GM12878 (cell line): ENCODE measurements around the gene TMEM212. TPM values are rescaled to one million over a fixed set of nuclear protein-coding genes. Genes with fewer than 3 reads are reported as not detected.

Source experiments
- ATAC-seq: fragments of 200-7000 bp; cut with Tn5 transposase; 3 replicates; pipeline ENCODE4 v1.9.1; 2020; ENCODE audit warnings: mild to moderate bottlenecking, moderate library complexity
- BruUV-seq: library from RNA; stranded (reverse); fragments of 400-500 nt; replicated peaks from 2 replicates; lab custom pipeline; 2021; lab: Mats Ljungman, UMichigan
- CTCF ChIA-PET: fragments of 300-600 bp; sonication (Branson Sonifier 250); formaldehyde crosslinking; extraction: SDS; loops from one replicate; lab custom pipeline; 2021; ENCODE audit warnings: inconsistent platforms; lab: Yijun Ruan, JAX
- POLR2A ChIA-PET: fragments of 350-600 bp; formaldehyde crosslinking; extraction: SDS; loops from one replicate; lab custom pipeline; 2021; ENCODE audit warnings: inconsistent platforms; lab: Charles Lee
- RAD21 ChIA-PET: fragments of 300-600 bp; sonication (Branson Sonifier 250); formaldehyde crosslinking; loops from one replicate; lab custom pipeline; 2023; ENCODE audit warnings: antibody characterized with exemption; ENCODE audit not compliant: unreplicated experiment; lab: Charles Lee
- SMC1A ChIA-PET: fragments of 300-600 bp; sonication (Branson Sonifier 250); formaldehyde crosslinking; loops from one replicate; lab custom pipeline; 2023; ENCODE audit not compliant: unreplicated experiment, uncharacterized antibody; lab: Charles Lee
- DNase-seq: peaks from one replicate; pipeline ENCODE4 v3.0.0-alpha.2; 2011; ENCODE audit warnings: low read depth, low spot score
- FAIRE-seq: peaks from 3 replicates; lab custom pipeline; 2011; peaks lifted over from hg19 to GRCh38; lab: Jason Lieb, UNC
- H2AFZ ChIP-seq: 2 replicates; pipeline ENCODE4 v1.6.0; 2011; ENCODE audit warnings: low read depth, low read length, control low read depth; ENCODE audit not compliant: control insufficient read depth
- H3K27ac ChIP-seq: 2 replicates; pipeline ENCODE4 v1.5.1; 2011; ENCODE audit warnings: control low read depth; ENCODE audit not compliant: control insufficient read depth, insufficient read depth
- H3K27me3 ChIP-seq, 2 experiments: replicated peaks in 1 of 2; 2 replicates each; pipeline versions ENCODE4 v1.6.0 to v1.6.1; 2011; ENCODE audit warnings: low read length in 1 of 2; ENCODE audit not compliant: control insufficient read depth in 2 of 2, insufficient read depth in 2 of 2
- H3K36me3 ChIP-seq, 2 experiments: 2 replicates each; pipeline ENCODE4 v1.5.1; 2011; ENCODE audit warnings: low read length in 1 of 2; ENCODE audit not compliant: control insufficient read depth in 2 of 2, insufficient read depth in 2 of 2
- H3K4me1 ChIP-seq: 2 replicates; pipeline ENCODE4 v1.6.1; 2011; ENCODE audit warnings: mild to moderate bottlenecking, low read length, moderate library complexity, mixed read lengths; ENCODE audit not compliant: control insufficient read depth, insufficient read depth
- H3K4me2 ChIP-seq: 2 replicates; pipeline ENCODE4 v1.6.0; 2011; ENCODE audit warnings: control low read depth; ENCODE audit not compliant: control insufficient read depth, insufficient read depth
- H3K4me3 ChIP-seq: fragments of 200-600 bp; sonication (generic); 2 replicates; pipeline ENCODE4 v1.5.1; 2016
- H3K79me2 ChIP-seq: 2 replicates; pipeline ENCODE4 v1.6.0; 2011; ENCODE audit warnings: low read length; ENCODE audit not compliant: control insufficient read depth, insufficient read depth
- H3K9ac ChIP-seq: 2 replicates; pipeline ENCODE4 v1.8.0; 2011; ENCODE audit warnings: low read length, control low read depth, mixed read lengths; ENCODE audit not compliant: control insufficient read depth, insufficient read depth
- H3K9me3 ChIP-seq: replicated peaks from 3 replicates; pipeline ENCODE4 v1.5.1; 2011; ENCODE audit warnings: mild to moderate bottlenecking, low read length; ENCODE audit not compliant: control insufficient read depth, insufficient read depth
- H4K20me1 ChIP-seq: 2 replicates; pipeline ENCODE4 v1.6.0; 2011; ENCODE audit not compliant: control insufficient read depth, insufficient read depth
- FOXM1 ChIP-seq: IDR thresholded peaks from 2 replicates; pipeline ENCODE4 v1.6.1; 2012; ENCODE audit warnings: low read depth, mild to moderate bottlenecking, inconsistent platforms, low read length, moderate library complexity
- IKZF2 ChIP-seq, 2 experiments: fragments of 450-650 bp; IDR thresholded peaks; 2 replicates each; pipeline ENCODE4 v1.6.1; 2017; ENCODE audit warnings: mild to moderate bottlenecking in 2 of 2, moderate library complexity in 2 of 2
- MTA2 ChIP-seq: fragments of 450-650 bp; IDR thresholded peaks from 2 replicates; pipeline ENCODE4 v1.6.1; 2016; ENCODE audit warnings: low read depth, mild to moderate bottlenecking, moderate library complexity
- PAX8 ChIP-seq: fragments of 450-650 bp; IDR thresholded peaks from 2 replicates; pipeline ENCODE4 v1.6.1; 2017; ENCODE audit warnings: mild to moderate bottlenecking, moderate library complexity
- SIX5 ChIP-seq: IDR thresholded peaks from 2 replicates; pipeline ENCODE4 v1.6.1; 2011; ENCODE audit warnings: mild to moderate bottlenecking, low read depth, low read length, moderate library complexity; ENCODE audit not compliant: severe bottlenecking
- SP1 ChIP-seq: IDR thresholded peaks from one replicate; pipeline ENCODE4 v1.6.1; 2011; ENCODE audit warnings: low read depth, low read length
- SPI1 ChIP-seq: IDR thresholded peaks from 2 replicates; pipeline ENCODE4 v1.6.1; 2011; ENCODE audit warnings: low read depth, mild to moderate bottlenecking, low read length, moderate library complexity, borderline replicate concordance; ENCODE audit not compliant: insufficient read depth
- WGBS: methylation state at CpG from one replicate; pipeline ENCODE4 v1.1.6; 2016; ENCODE audit warnings: low lambda C conversion rate; ENCODE audit not compliant: insufficient replicate concordance, insufficient coverage; ENCODE audit errors: missing lambda C conversion rate; 5-methylcytosine and 5-hydroxymethylcytosine counted together
- in situ Hi-C: fragments of 300-500 bp; cut with MboI; formaldehyde crosslinking; loops from 9 replicates; pipeline ENCODE4 v1.14.3; 2018; ENCODE audit warnings: mixed read lengths
- intact Hi-C: fragments of 100-400 bp; cut with micrococcal nuclease; formaldehyde crosslinking; loops from one replicate; pipeline ENCODE4 v1.14.2; 2022; ENCODE audit not compliant: unreplicated experiment
- polyA plus RNA-seq, 11 experiments: library from polyadenylated mRNA; depleted of rRNA in 4 of 11; unstranded in 6 of 11; stranded (reverse) in 5 of 11; fragments of >200 nt; fragmentation: Nextera tagmentation in 4 of 11; fragmentation: Illumina TruSeq in 1 of 11; extraction: Ambion mirVana in 4 of 11; extraction: Trizol in 1 of 11; gene quantifications; 1 replicate in 1 of 11; 2 replicates in 10 of 11; pipeline versions ENCODE4 v1.2.1 to v1.2.3, GENCODE V29; 2011 to 2016; ENCODE audit warnings: inconsistent platforms in 2 of 11, missing spikeins in 2 of 11, low read depth in 1 of 11
- total RNA-seq, 4 experiments: library from RNA; depleted of rRNA in 3 of 4; stranded (reverse); fragments of >200 nt in 3 of 4; fragmentation: Illumina TruSeq in 1 of 4; extraction: Trizol in 1 of 4; gene quantifications; 2 replicates each; pipeline versions ENCODE4 v1.2.1 to v1.2.3, GENCODE V29; 2013 to 2021
- TF ChIP-seq, protein P1 (sequence below): fragments of 450-650 bp; IDR thresholded peaks from 2 replicates; pipeline ENCODE4 v1.6.1; 2017; ENCODE audit warnings: mild to moderate bottlenecking, moderate library complexity

Gene TMEM212
- total and polyA plus RNA-seq, 10 of the 15 experiments (the other 5 are each of a cell fraction or from before 2014, with no cell fraction given): not detected

DNA sequence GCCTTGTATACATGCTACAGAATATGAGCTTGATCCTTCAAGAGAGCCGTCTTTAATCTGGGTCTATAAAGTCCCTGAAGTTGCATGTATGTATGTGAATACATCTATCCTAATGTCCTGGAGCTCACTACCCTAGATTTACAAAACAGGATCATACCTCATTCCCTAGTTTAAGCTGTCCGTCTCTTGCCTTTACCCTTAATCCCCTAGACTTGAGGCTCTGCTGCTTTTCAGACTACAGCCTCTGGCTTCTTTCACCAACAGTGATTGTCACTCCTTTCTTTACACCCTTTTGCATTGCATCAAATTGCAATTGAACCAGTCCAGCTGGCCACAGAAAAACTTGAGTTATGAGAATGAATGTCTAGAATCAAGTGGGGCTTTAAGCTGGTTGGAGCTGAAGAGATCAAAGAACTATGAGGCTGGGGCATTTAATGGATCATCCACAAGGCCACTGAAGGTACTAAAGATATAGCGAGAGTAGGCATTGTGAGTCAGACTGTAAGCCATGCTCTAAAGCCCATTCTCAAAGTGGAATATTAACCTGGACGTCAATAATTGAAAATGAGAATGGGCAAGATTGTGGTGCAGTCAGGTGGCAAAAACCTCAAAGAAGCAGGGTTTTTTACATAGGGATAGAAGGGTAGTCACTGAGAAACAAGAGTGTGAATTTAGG, 20.6 kb upstream of the TMEM212 start (continued):
- TF ChIP-seq, protein P1, sequence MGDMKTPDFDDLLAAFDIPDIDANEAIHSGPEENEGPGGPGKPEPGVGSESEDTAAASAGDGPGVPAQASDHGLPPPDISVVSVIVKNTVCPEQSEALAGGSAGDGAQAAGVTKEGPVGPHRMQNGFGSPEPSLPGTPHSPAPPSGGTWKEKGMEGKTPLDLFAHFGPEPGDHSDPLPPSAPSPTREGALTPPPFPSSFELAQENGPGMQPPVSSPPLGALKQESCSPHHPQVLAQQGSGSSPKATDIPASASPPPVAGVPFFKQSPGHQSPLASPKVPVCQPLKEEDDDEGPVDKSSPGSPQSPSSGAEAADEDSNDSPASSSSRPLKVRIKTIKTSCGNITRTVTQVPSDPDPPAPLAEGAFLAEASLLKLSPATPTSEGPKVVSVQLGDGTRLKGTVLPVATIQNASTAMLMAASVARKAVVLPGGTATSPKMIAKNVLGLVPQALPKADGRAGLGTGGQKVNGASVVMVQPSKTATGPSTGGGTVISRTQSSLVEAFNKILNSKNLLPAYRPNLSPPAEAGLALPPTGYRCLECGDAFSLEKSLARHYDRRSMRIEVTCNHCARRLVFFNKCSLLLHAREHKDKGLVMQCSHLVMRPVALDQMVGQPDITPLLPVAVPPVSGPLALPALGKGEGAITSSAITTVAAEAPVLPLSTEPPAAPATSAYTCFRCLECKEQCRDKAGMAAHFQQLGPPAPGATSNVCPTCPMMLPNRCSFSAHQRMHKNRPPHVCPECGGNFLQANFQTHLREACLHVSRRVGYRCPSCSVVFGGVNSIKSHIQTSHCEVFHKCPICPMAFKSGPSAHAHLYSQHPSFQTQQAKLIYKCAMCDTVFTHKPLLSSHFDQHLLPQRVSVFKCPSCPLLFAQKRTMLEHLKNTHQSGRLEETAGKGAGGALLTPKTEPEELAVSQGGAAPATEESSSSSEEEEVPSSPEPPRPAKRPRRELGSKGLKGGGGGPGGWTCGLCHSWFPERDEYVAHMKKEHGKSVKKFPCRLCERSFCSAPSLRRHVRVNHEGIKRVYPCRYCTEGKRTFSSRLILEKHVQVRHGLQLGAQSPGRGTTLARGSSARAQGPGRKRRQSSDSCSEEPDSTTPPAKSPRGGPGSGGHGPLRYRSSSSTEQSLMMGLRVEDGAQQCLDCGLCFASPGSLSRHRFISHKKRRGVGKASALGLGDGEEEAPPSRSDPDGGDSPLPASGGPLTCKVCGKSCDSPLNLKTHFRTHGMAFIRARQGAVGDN: 0 out of 2 replicates have a peak, but pooled peaks have one; percentile 16
- TF ChIP-seq FOXM1 (no peak), SIX5 (no peak), MTA2 (peak; percentile 24; the same call in 1 of the 2 replicates), SP1 (no peak), IKZF2 (IDR thresholded peaks at IDR 0.05) (peak in 1 of 2 experiments; percentile 62; a peak in 2 of 4 replicates)
- TF ChIP-seq, all 136 proteins: peak for 9

DNA sequence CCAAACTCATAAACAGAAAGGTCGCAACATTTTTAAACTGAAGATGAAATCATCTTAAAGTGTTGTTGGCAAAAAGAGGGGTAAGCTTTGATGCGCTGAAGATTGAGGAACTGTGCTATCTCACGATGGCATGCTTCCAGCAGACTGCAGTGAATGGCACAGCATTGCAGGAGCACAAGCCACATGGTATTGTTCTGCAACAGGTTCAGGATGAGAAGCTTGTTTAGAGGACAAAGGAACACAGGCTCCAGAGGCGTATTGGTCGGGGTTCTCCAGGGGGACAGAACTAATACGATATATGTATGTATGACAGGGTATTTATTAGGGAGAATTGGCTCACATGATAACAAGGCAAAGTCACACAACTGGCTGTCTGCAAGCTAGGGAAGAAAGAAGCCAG, 19.0 kb upstream of the TMEM212 start:
- ChIA-PET RAD21 (interaction anchor here (0.9 to 1.8 kb wide), 3 partner anchors 10 to 51 kb away, joined by 3 to 6 read pairs (median 4); no protein-coding TSS in a partner anchor), SMC1A (interaction anchor here (0.6 to 4.4 kb wide), 7 partner anchors 9 to 177 kb away, joined by 3 to 35 read pairs (median 4); no protein-coding TSS in a partner anchor), POLR2A (interaction anchor here (1.9 to 2.2 kb wide), 2 partner anchors 12 to 22 kb away, joined by 5 to 8 read pairs; no protein-coding TSS in a partner anchor), CTCF (interaction anchor here (1.2 to 2.3 kb wide), 4 partner anchors 10 to 210 kb away, joined by 4 to 11 read pairs (median 5); no protein-coding TSS in a partner anchor)
- no peak for FAIRE-seq
- Histone ChIP-seq H3K9ac (no peak overlapping the region), H3K79me2 (no peaks in the 10 kb centered on the region), H3K4me2 (no peak overlapping the region), H3K27me3 (no peaks in the 10 kb centered on the region; a peak in 1 of 4 replicates), H3K36me3 (no peaks in the 10 kb centered on the region), H3K4me1 (no peaks in the 10 kb centered on the region), H3K4me3 (no peak overlapping the region), H4K20me1 (no peaks in the 10 kb centered on the region), H3K9me3 (no peaks in the 10 kb centered on the region), H2AFZ (no peak overlapping the region), H3K27ac (no peak overlapping the region)
- 46% methylated on average over 6 of the region's 6 CpGs for WGBS
- in situ Hi-C loops: no loop called here
- TF ChIP-seq SPI1 (peak; percentile 18; the same call in 1 of the 2 replicates), PAX8 (no peak)
- intact Hi-C loops: no loop called here
- no peak for ATAC-seq
- DNase-seq: no peak
- no TSS peak for BruUV-seq
